CD14-positive monocyte (primary cell): ENCODE results near the gene SLC38A8. TPM values are rescaled to one million over a fixed set of nuclear protein-coding genes. Genes with fewer than 3 reads are reported as not detected.

ENCODE experiments used
- DNase-seq, 3 donors: peaks; one replicate each; pipeline ENCODE4 v3.0.0-alpha.2; 2011 to 2022
- H2AFZ ChIP-seq: 2 replicates; pipeline ENCODE4 v1.6.0; 2012; ENCODE audit warnings: mild to moderate bottlenecking, low read depth, low read length, inconsistent platforms; ENCODE audit not compliant: insufficient read depth, poor library complexity, severe bottlenecking
- H3K27ac ChIP-seq, 2 donors: 1 replicate in 1 of 2; 2 replicates in 1 of 2; pipeline ENCODE4 v1.5.1; 2012 to 2013; ENCODE audit warnings: low read length in 2 of 2, control low read depth in 1 of 2, inconsistent platforms in 1 of 2, low read depth in 1 of 2, mild to moderate bottlenecking in 1 of 2
- H3K27me3 ChIP-seq, 2 donors: one replicate each; pipeline versions ENCODE4 v1.6.0 to v1.6.1; 2011 to 2013; ENCODE audit warnings: low read length in 2 of 2; ENCODE audit not compliant: control insufficient read depth in 2 of 2, insufficient read depth in 2 of 2
- H3K36me3 ChIP-seq, 2 donors: replicated peaks in 1 of 2; 1 replicate in 1 of 2; 2 replicates in 1 of 2; pipeline versions ENCODE4 v1.5.1 to v1.6.1; 2012 to 2013; ENCODE audit warnings: low read length in 2 of 2, control low read depth in 1 of 2, inconsistent platforms in 1 of 2, mild to moderate bottlenecking in 1 of 2; ENCODE audit not compliant: insufficient read depth in 2 of 2, control insufficient read depth in 1 of 2
- H3K4me1 ChIP-seq, 2 donors: 1 replicate in 1 of 2; 2 replicates in 1 of 2; pipeline versions ENCODE4 v1.5.1 to v1.6.1; 2012 to 2013; ENCODE audit warnings: low read length in 2 of 2, control low read depth in 1 of 2, inconsistent platforms in 1 of 2, mild to moderate bottlenecking in 1 of 2, moderate library complexity in 1 of 2; ENCODE audit not compliant: insufficient read depth in 2 of 2, control insufficient read depth in 1 of 2
- H3K4me2 ChIP-seq: replicated peaks from 2 replicates; pipeline ENCODE3; 2012; ENCODE audit warnings: low read length, moderate library complexity, mild to moderate bottlenecking; ENCODE audit not compliant: poor library complexity, severe bottlenecking; ENCODE audit errors: extremely low read depth
- H3K4me3 ChIP-seq, 3 experiments: fragments of 200-600 bp in 1 of 3; sonication (generic) in 1 of 3; replicated peaks in 1 of 3; 1 replicate in 2 of 3; 2 replicates in 1 of 3; pipeline ENCODE4 v1.5.1; 2011 to 2013; ENCODE audit warnings: low read length in 3 of 3, mild to moderate bottlenecking in 3 of 3, control low read depth in 2 of 3, low read depth in 2 of 3, inconsistent platforms in 1 of 3, moderate library complexity in 1 of 3
- H3K79me2 ChIP-seq: 2 replicates; pipeline ENCODE4 v1.6.0; 2012; ENCODE audit warnings: mild to moderate bottlenecking, control low read depth, inconsistent platforms, low read length, moderate library complexity; ENCODE audit not compliant: insufficient read depth
- H3K9ac ChIP-seq: 2 replicates; pipeline ENCODE4 v1.6.0; 2017; ENCODE audit warnings: low read length, mild to moderate bottlenecking; ENCODE audit not compliant: insufficient read depth, poor library complexity, severe bottlenecking
- H3K9me3 ChIP-seq, 2 donors: replicated peaks in 1 of 2; 1 replicate in 1 of 2; 2 replicates in 1 of 2; pipeline versions ENCODE4 v1.5.1 to v1.6.1; 2012 to 2013; ENCODE audit warnings: low read length in 2 of 2, control low read depth in 1 of 2; ENCODE audit not compliant: control insufficient read depth in 1 of 2, insufficient read depth in 1 of 2
- H4K20me1 ChIP-seq: 2 replicates; pipeline ENCODE4 v1.6.0; 2012; ENCODE audit warnings: mild to moderate bottlenecking, low read length, control low read depth, moderate library complexity; ENCODE audit not compliant: insufficient read depth
- H3K27ac Mint-ChIP-seq, 7 donors: one replicate each; pipeline ENCODE4 v1.8.0; 2020; ENCODE audit warnings: mild to moderate bottlenecking in 7 of 7, mixed read lengths in 7 of 7, moderate library complexity in 6 of 7, inconsistent platforms in 2 of 7
- H3K27me3 Mint-ChIP-seq, 3 donors: one replicate each; pipeline ENCODE4 v1.8.0; 2021 to 2022; ENCODE audit warnings: low read depth in 3 of 3, mild to moderate bottlenecking in 3 of 3, mixed read lengths in 3 of 3, moderate library complexity in 3 of 3, inconsistent platforms in 1 of 3
- H3K36me3 Mint-ChIP-seq, 2 donors: one replicate each; pipeline ENCODE4 v1.8.0; 2020; ENCODE audit warnings: mixed read lengths in 2 of 2, inconsistent platforms in 1 of 2, mild to moderate bottlenecking in 1 of 2
- H3K4me1 Mint-ChIP-seq: one replicate; pipeline ENCODE4 v1.8.0; 2020; ENCODE audit warnings: mild to moderate bottlenecking, mixed read lengths
- H3K4me3 Mint-ChIP-seq, 2 donors: one replicate each; pipeline ENCODE4 v1.8.0; 2020; ENCODE audit warnings: mild to moderate bottlenecking in 2 of 2, mixed read lengths in 2 of 2, moderate library complexity in 1 of 2
- H3K9me3 Mint-ChIP-seq, 7 donors: one replicate each; pipeline ENCODE4 v1.8.0; 2020 to 2022; ENCODE audit warnings: mixed read lengths in 7 of 7, mild to moderate bottlenecking in 6 of 7, moderate library complexity in 6 of 7, inconsistent platforms in 2 of 7
- CTCF ChIP-seq: fragments of 200-600 bp; IDR thresholded peaks from one replicate; pipeline ENCODE4 v1.8.0; 2022; ENCODE audit warnings: antibody characterized with exemption, mild to moderate bottlenecking
- WGBS: methylation state at CpG from one replicate; pipeline ENCODE4 v1.1.5; 2013; ENCODE audit warnings: missing lambda C conversion rate; ENCODE audit not compliant: insufficient coverage; 5-methylcytosine and 5-hydroxymethylcytosine counted together
- intact Hi-C, 2 donors: fragments of 100-400 bp; cut with micrococcal nuclease; formaldehyde crosslinking; loops; one replicate each; pipeline versions ENCODE4 v1.15.0 to v1.15.1; 2023
- polyA plus RNA-seq, 3 donors: library from polyadenylated mRNA; depleted of rRNA in 1 of 3; unstranded in 2 of 3; stranded (reverse) in 1 of 3; fragments of 300-500 nt in 2 of 3; fragments of >200 nt in 1 of 3; fragmentation: Illumina TruSeq in 2 of 3; gene quantifications; 1 replicate in 2 of 3; 2 replicates in 1 of 3; pipeline ENCODE4 v1.2.3, GENCODE V29; 2012 to 2021

Gene SLC38A8
- polyA plus RNA-seq, 3 donors = not detected

DNA sequence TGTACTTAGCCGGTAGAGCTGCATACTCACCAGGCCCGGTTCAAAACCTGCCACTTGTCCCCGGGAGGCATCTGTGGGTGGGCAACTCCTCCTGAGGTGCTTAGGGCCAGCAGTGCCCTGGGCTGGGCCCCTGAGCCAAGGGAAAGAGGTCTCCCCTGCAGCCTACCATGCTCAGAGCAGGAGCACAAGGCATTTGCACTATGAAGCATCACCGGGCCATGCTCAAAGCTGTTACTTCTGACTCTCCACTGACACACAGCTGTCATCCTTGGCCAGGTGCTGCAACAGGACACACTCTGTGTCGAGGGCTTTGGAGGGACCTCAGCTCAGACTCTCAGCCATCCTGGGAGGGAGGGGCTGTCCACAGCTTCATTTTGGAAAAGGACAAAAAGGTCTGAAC, 37.2 kb downstream of the SLC38A8 start:
- Histone ChIP-seq H2AFZ (no peak overlapping the region), H3K9ac (no peak overlapping the region), H3K4me2 (no peak overlapping the region), H3K4me1 (no peaks in the 10 kb centered on the region), H3K9me3 (no peaks in the 10 kb centered on the region), H3K4me3 (no peak overlapping the region), H3K36me3 (no peaks in the 10 kb centered on the region), H3K27me3 (peaks cover 0 to 31% of the 10 kb centered on the region in 2 donors), H3K27ac (no peak overlapping the region), H3K79me2 (no peaks in the 10 kb centered on the region), H4K20me1 (no peaks in the 10 kb centered on the region)
- DNase-seq = no peak
- Mint-ChIP-seq H3K27ac (no peak overlapping the region), H3K27me3 (peaks cover 25 to 37% (median 29%) of the 10 kb centered on the region in 3 donors), H3K9me3 (peaks cover 0 to 5% (median 1%) of the 10 kb centered on the region in 7 donors), H3K36me3 (no peaks in the 10 kb centered on the region), H3K4me1 (no peaks in the 10 kb centered on the region), H3K4me3 (no peak overlapping the region)
- TF ChIP-seq CTCF = no peak
- WGBS = 85% methylated on average over 4 of the region's 5 CpGs
- intact Hi-C loops = no loop called here

- intact Hi-C loops = no loop called here
- Mint-ChIP-seq H3K27me3 (peaks cover 28 to 33% (median 28%) of the 10 kb centered on the region in 3 donors), H3K36me3 (no peaks in the 10 kb centered on the region), H3K9me3 (peaks cover 0 to 5% (median 0%) of the 10 kb centered on the region in 7 donors), H3K4me3 (no peak overlapping the region), H3K27ac (no peak overlapping the region), H3K4me1 (no peaks in the 10 kb centered on the region)
- no peaks in the 10 kb centered on the region for H3K4me1 ChIP-seq
- TF ChIP-seq CTCF = no peak
- no peak overlapping the region for H3K9ac ChIP-seq
- no peak for DNase-seq
- H4K20me1 ChIP-seq = no peaks in the 10 kb centered on the region
- H3K9me3 ChIP-seq = no peaks in the 10 kb centered on the region
- H3K27me3 ChIP-seq = peaks cover 0 to 29% of the 10 kb centered on the region in 2 donors
- H3K79me2 ChIP-seq = no peaks in the 10 kb centered on the region
- no peak overlapping the region for H3K4me2 ChIP-seq
- H3K4me3 ChIP-seq = no peak overlapping the region
- no peaks in the 10 kb centered on the region for H3K36me3 ChIP-seq
- 93% methylated on average over 5 of the region's 7 CpGs for WGBS
- H3K27ac ChIP-seq = no peak overlapping the region
- H2AFZ ChIP-seq = no peak overlapping the region
Observed at GRCh38 chr16:84004442-84004841, 38.2 kb downstream of the SLC38A8 start.
